Neural cell (in vitro differentiated cells): ENCODE data around the gene SLC38A5.
"Not testable (repeated sequence)": the region's sequence is repeated elsewhere in the genome, so short reads cannot be mapped to it uniquely, and the experiment has no call there.

Experiments used
- EZH2 ChIP-seq: fragments of 200-600, 300-800 bp; shearing (Covaris generic), sonication (generic); IDR thresholded peaks from 2 replicates; pipeline ENCODE4 v1.6.1; 2014; ENCODE audit warnings: antibody characterized with exemption, low read length, borderline replicate concordance, mild to moderate bottlenecking; ENCODE audit not compliant: insufficient read depth, poor library complexity, severe bottlenecking
- RAD21 ChIP-seq: fragments of 450-650 bp; conservative IDR thresholded peaks from 2 replicates; pipeline ENCODE4 v1.6.1; 2014; ENCODE audit warnings: antibody characterized with exemption, mild to moderate bottlenecking, moderate library complexity
- TAF1 ChIP-seq: IDR thresholded peaks from 2 replicates; pipeline ENCODE4 v1.6.1; 2012; ENCODE audit warnings: low read depth
- TF ChIP-seq, protein P1 (sequence below): fragments of 450-650 bp; IDR thresholded peaks from 2 replicates; pipeline ENCODE4 v1.5.1; 2014; ENCODE audit warnings: antibody characterized with exemption, mild to moderate bottlenecking, moderate library complexity; ENCODE audit not compliant: poor library complexity, severe bottlenecking

GRCh38 chrX:48429606-48430005, 40.5 kb downstream of the SLC38A5 start:
- not testable (repeated sequence) for TF ChIP-seq TAF1, EZH2, RAD21
- TF ChIP-seq, protein P1, sequence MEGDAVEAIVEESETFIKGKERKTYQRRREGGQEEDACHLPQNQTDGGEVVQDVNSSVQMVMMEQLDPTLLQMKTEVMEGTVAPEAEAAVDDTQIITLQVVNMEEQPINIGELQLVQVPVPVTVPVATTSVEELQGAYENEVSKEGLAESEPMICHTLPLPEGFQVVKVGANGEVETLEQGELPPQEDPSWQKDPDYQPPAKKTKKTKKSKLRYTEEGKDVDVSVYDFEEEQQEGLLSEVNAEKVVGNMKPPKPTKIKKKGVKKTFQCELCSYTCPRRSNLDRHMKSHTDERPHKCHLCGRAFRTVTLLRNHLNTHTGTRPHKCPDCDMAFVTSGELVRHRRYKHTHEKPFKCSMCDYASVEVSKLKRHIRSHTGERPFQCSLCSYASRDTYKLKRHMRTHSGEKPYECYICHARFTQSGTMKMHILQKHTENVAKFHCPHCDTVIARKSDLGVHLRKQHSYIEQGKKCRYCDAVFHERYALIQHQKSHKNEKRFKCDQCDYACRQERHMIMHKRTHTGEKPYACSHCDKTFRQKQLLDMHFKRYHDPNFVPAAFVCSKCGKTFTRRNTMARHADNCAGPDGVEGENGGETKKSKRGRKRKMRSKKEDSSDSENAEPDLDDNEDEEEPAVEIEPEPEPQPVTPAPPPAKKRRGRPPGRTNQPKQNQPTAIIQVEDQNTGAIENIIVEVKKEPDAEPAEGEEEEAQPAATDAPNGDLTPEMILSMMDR, result not testable (repeated sequence)
